ENCODE data around the gene PKLR. TPM values are rescaled to one million over a fixed set of nuclear protein-coding genes. Genes with fewer than 3 reads are reported as not detected.

The PKLR gene
- total RNA-seq, 1 experiment from 2014 or later: 0.17 TPM

DNA sequence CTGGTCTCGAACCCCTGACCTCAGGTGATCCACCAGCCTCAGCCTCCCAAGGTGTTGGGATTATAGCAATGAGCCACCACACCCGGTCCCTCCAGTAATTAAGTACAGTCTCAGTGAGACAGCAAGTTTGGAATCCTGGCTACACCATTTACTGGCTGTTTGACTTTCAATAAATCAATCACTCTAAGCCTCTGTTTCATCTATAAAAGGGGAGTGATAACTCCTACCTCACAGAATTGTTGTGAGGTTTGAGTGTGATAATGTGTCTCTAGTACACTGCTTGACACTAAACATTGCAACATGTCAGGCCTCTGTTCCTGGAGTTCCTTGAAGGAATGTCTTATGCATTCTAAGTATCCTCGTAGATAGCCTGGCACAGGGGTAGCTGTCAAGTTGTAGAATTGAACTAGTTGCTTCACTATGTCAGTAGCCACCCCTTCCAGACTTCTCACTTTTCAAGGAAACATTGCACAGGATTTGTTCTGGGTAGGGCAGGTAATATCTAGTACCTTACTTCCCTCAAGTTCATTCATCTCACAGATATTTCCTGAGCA is 58.4 kb downstream of the PKLR start (continued):
- TF ChIP-seq, protein P1, sequence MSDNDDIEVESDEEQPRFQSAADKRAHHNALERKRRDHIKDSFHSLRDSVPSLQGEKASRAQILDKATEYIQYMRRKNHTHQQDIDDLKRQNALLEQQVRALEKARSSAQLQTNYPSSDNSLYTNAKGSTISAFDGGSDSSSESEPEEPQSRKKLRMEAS (IDR thresholded peaks at IDR 0.05): no peak
- no peak for TF ChIP-seq EZH2 (IDR thresholded peaks at IDR 0.05)

DNA sequence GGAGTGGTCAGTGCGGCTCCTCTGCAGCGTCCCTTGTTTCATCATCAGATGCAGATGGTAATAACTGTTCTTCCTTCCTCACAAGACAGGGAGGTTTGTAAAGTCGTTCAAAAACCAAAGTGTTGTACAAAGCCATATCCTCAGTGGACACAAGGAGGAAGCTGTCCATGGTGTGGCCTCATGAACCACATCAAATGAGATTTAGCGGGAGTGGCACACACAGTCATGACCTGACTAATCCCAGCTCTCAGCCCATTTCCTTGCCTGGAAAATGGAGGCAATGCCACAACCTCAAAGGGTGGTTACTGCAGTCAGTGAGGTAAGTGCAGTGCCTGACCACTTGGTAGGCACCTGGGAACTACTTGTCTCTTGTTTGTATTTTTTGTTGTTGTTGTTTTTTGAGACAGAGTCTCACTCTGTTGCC is 59.4 kb downstream of the PKLR start:
- intact Hi-C loops (cut with micrococcal nuclease): loop anchor here (5.0 kb wide), 1 partner anchor 35 kb away; the partner anchor contains the start of genes MTX1 and THBS3
- H3K9me3 ChIP-seq (ENCODE audit: control insufficient read depth in 1 of 2, insufficient read depth in 1 of 2, low read depth in 1 of 2, low read length in 2 of 2): no peaks in the 10 kb centered on the region
- no peaks in the 10 kb centered on the region for H3K36me3 ChIP-seq (ENCODE audit: control insufficient read depth in 1 of 2, insufficient read depth in 2 of 2, low read length in 2 of 2)
- DNase-seq (ENCODE audit: low read depth, low spot score) (no peak), ATAC-seq (no peak)
- peak overlapping the region; percentile 43 for H3K27ac ChIP-seq (ENCODE audit: low read depth, low read length)
- H3K9me2 ChIP-seq (ENCODE audit: insufficient read depth): no peaks in the 10 kb centered on the region
- 0 out of 2 replicates have a peak, but pooled peaks have one; percentile 8 for TF ChIP-seq JUND (IDR thresholded peaks at IDR 0.05)
- TF ChIP-seq, protein P2, sequence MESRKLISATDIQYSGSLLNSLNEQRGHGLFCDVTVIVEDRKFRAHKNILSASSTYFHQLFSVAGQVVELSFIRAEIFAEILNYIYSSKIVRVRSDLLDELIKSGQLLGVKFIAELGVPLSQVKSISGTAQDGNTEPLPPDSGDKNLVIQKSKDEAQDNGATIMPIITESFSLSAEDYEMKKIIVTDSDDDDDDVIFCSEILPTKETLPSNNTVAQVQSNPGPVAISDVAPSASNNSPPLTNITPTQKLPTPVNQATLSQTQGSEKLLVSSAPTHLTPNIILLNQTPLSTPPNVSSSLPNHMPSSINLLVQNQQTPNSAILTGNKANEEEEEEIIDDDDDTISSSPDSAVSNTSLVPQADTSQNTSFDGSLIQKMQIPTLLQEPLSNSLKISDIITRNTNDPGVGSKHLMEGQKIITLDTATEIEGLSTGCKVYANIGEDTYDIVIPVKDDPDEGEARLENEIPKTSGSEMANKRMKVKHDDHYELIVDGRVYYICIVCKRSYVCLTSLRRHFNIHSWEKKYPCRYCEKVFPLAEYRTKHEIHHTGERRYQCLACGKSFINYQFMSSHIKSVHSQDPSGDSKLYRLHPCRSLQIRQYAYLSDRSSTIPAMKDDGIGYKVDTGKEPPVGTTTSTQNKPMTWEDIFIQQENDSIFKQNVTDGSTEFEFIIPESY (IDR thresholded peaks at IDR 0.05; ENCODE audit: extremely low read depth, insufficient replicate concordance, low read length): no peak
- TF ChIP-seq, protein P1 (IDR thresholded peaks at IDR 0.05): 0 out of 2 replicates have a peak, but pooled peaks have one; percentile 25
- TF ChIP-seq CBX3 (IDR thresholded peaks at IDR 0.05; ENCODE audit: low read depth): peak; percentile 64; the same call in 1 of the 2 replicates
- no peaks in the 10 kb centered on the region for H3K27me3 ChIP-seq (ENCODE audit: insufficient read depth, low read length)
- RAD21 ChIA-PET (ENCODE audit: low non-redundant PET in 1 of 2, low total read pairs in 2 of 2, uncharacterized antibody in 2 of 2, unreplicated experiment in 2 of 2): no interaction called here
- BruUV-seq (replicated peaks): no TSS peak
- peaks cover 16 to 46% of the 10 kb centered on the region in 2 experiments for H3K4me1 ChIP-seq (ENCODE audit: control insufficient read depth in 1 of 2, insufficient read depth in 2 of 2, low read length in 2 of 2)
- H4K20me1 ChIP-seq (ENCODE audit: insufficient read depth): no peaks in the 10 kb centered on the region
- H3K79me2 ChIP-seq (ENCODE audit: insufficient read depth, low read length): no peaks in the 10 kb centered on the region
- H2AFZ ChIP-seq (ENCODE audit: low read depth, low read length, poor library complexity, severe bottlenecking): no peak overlapping the region
- peak overlapping the region; percentile 69 for H3K4me2 ChIP-seq (ENCODE audit: low read length)
- POLR2A ChIA-PET: interaction anchor here (1.2 to 1.8 kb wide), 3 partner anchors 15 to 66 kb away, joined by 3 to 4 read pairs (median 3); no protein-coding TSS in a partner anchor
- H3K4me3 ChIP-seq (replicated peaks in 1 of 2; ENCODE audit: low read depth in 1 of 2, low read length in 2 of 2): no peak overlapping the region
- CTCF ChIA-PET: interaction anchor here (1.3 to 1.4 kb wide), 2 partner anchors 35 to 69 kb away, joined by 4 to 5 read pairs; partner anchors contain the start of gene KRTCAP2
- H3K9ac ChIP-seq (ENCODE audit: low read length): peak overlapping the region; percentile 54; the same call in 1 of the 2 replicates
